Fibroblast of skin of back (primary cell): ENCODE results near the gene S100A9. TPM values are rescaled to one million over a fixed set of nuclear protein-coding genes. Genes with fewer than 3 reads are reported as not detected.
"Not testable (repeated sequence)": the region's sequence is repeated elsewhere in the genome, so short reads cannot be mapped to it uniquely, and the experiment has no call there.

ENCODE experiments used
- DNase-seq: peaks from one replicate; pipeline ENCODE4 v3.0.0-alpha.2; 2013
- polyA plus RNA-seq, 2 experiments: library from polyadenylated mRNA; unstranded; fragments of 120-200 nt; gene quantifications; one replicate each; pipeline ENCODE4 v1.2.1, GENCODE V29; 2013; ENCODE audit not compliant: insufficient read length in 2 of 2

S100A9 gene
- not detected for polyA plus RNA-seq (2013, experiment 1 of 2; ENCODE audit: insufficient read length)
- polyA plus RNA-seq (2013, experiment 2 of 2; ENCODE audit: insufficient read length): not detected

DNA sequence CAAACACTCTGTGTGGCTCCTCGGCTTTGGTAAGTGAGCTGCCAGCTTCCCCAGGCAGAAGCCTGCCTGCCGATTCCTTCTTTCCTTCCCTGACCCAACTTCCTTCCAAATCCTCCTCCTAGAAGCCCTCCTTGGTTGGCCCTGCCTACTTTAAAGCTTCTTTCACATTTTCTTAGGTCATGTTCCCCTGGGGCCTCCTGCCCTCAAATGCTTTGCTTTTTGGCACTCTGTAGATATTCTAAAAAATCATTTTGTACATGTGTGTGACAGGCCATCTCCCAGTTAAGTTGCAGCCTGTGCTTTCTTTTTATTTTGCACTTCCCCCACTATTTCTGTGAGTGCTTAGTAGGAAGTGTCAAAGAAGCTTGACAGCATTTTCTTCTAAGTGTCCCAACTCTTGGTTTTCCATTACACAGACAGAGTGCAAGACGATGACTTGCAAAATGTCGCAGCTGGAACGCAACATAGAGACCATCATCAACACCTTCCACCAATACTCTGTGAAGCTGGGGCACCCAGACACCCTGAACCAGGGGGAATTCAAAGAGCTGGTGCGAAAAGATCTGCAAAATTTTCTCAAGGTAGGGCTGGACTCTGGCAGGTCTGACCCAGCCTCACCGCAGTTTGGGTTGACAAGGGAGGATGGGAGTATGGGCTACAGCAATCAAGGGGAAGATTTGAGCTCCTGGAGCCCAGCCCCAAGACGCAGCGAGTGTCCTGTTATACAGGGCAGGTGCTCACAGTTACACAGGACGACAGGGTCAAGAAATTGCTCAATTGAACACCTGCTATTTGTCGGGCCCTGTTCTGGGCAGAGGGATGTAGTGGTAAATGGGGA lies at the start of gene S100A9:
TSS of gene S100A9 (plus strand) at position 2 of the 838 bp plus-strand sequence. CDS start at position 432, 430 bp downstream.
- no peak for DNase-seq

DNA sequence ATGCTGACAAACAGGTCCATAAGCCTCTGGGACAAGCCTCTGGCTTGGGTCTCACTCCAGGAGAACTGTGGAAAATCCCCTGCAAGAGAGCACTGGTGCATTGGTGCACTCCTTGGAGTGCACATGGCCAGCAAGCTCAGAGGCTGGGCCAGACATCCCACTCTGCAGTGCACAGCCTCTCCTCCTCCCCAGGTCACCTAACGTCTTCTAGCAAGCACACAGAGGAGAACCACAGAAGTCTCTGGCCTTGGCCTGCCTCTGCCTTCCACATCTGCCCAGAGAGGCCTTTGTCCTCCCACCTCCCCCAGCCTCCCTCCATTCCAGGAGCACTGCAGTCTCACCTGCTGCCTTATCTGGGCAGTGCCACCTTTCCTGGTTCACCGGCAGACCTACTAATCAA lies 49.1 kb upstream of the S100A9 start:
- no peak for DNase-seq

GRCh38 chr1:153309441-153309840 lies 48.2 kb upstream of the S100A9 start:
- no peak for DNase-seq

GRCh38 chr1:153310526-153310925 lies 47.1 kb upstream of the S100A9 start:
- DNase-seq: no peak

GRCh38 chr1:153312570-153313186 lies 45.0 kb upstream of the S100A9 start, which contains the start of gene PGLYRP3:
Gene PGLYRP3 (minus strand): TSS chr1:153312952. CDS start chr1:153310665, 2,287 bp downstream.
- no peak for DNase-seq

- DNase-seq: no peak
Observed at GRCh38 chr1:153313288-153313687, 44.4 kb upstream of the S100A9 start.

DNA sequence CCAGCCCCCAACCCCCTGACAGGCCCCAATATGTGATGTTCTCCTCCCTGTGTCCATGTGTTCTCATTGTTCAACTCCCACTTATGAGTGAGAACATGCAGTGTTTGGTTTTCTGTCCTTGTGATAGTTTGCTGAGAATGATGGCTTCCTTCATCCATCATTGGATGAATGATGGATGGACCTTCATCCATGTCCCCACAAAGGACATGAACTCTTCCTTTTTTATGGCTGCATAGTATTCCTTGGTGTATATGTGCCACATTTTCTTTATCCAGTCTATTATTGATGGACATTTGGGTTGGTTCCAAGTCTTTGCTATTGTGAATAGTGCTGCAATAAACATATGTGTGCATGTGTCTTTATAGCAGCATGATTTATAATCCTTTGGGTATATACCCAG lies 43.3 kb upstream of the S100A9 start:
- DNase-seq: not testable (repeated sequence)

DNA sequence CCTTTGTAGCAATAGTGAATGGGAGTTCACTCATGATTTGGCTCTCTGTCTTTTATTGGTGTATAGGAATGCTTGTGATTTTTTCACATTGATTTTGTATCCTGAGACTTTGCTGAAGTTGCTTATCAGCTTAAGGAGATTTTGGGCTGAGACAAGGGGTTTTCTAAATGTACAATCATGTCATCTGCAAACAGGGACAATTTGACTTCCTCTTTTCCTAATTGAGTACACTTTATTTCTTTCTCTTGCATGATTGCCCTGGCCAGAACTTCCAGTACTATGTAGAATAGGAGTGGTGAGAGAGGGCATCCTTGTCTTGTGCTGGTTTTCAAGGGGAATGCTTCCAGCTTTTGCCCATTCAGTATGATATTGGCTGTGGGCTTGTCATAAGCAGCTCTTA lies 41.6 kb upstream of the S100A9 start:
- DNase-seq: not testable (repeated sequence)

GRCh38 chr1:153318145-153318544 lies 39.5 kb upstream of the S100A9 start:
- DNase-seq: not testable (repeated sequence)

GRCh38 chr1:153322568-153322967 lies 35.1 kb upstream of the S100A9 start:
- no peak for DNase-seq

DNA sequence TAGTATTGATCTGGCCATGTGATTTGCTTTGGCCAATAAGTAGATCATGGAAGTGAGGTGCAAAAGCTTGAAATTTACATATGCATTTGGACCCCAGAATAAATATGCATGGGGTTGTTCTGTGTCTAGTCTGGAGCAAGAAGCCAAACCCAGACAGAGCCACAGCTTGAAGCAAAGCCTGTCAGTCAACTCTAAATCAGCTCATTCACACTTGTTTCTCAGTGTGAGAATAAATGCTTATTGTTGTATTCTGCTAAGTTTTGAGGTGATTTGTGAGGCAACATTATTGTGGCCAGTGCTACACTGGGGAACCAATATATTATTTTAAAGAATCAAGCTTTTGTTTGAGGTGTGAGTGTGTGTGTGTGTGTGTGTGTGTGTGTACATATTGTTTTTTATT lies 32.7 kb upstream of the S100A9 start:
- no peak for DNase-seq

- DNase-seq: no peak
Observed at GRCh38 chr1:153333902-153334301, 23.8 kb upstream of the S100A9 start.

GRCh38 chr1:153336650-153337049 lies 21.0 kb upstream of the S100A9 start:
- no peak for DNase-seq

- DNase-seq: no peak
Observed at GRCh38 chr1:153337980-153338853, 19.4 kb upstream of the S100A9 start.

GRCh38 chr1:153339802-153340201 lies 17.9 kb upstream of the S100A9 start:
- DNase-seq: no peak

- DNase-seq: no peak
Observed at GRCh38 chr1:153340356-153340755, 17.3 kb upstream of the S100A9 start.

DNA sequence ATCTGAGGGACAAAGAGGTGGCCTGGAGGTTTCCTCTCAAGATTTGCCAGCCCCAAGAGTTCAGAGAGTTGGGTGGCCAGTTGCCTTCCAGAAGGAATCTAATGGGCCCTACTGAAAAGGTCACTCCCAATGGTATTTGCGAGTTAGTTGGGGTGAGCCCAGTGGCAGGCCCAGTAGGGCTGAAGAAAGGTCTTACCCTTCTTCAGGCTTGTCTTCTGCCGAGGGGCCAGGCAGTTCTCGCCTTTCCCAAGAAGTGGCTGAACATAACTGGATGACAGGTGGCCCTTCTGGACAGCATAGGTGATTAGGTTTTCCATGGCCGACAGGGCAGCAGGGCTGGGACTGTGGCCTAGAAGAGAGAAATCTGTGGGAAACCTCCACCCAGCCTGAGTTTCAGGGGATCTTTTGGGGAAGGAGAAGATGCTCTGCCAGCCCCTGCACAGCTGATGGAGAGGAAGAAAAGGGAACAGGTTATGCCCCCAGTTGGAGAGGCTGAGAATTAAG lies 16.2 kb upstream of the S100A9 start:
- DNase-seq: no peak

DNA sequence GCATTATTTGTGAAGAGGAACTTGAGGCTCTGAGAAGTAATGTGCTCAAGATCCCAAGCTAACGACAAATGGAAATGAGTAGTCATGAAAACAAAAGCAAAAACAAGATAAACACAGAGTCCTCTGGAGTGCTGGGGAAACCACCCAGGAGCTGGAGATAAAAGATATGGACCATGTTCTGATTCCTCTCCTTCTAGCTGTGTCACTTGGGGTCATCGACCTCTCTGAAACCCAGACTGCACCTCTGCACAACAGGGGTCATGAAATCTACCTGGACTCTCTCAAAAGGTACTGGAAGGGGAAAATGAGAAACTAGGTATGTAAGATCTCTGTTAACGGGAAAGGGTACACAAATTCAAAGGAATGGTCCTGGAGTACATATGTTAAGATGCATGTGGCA lies 15.5 kb upstream of the S100A9 start:
- DNase-seq: no peak

DNA sequence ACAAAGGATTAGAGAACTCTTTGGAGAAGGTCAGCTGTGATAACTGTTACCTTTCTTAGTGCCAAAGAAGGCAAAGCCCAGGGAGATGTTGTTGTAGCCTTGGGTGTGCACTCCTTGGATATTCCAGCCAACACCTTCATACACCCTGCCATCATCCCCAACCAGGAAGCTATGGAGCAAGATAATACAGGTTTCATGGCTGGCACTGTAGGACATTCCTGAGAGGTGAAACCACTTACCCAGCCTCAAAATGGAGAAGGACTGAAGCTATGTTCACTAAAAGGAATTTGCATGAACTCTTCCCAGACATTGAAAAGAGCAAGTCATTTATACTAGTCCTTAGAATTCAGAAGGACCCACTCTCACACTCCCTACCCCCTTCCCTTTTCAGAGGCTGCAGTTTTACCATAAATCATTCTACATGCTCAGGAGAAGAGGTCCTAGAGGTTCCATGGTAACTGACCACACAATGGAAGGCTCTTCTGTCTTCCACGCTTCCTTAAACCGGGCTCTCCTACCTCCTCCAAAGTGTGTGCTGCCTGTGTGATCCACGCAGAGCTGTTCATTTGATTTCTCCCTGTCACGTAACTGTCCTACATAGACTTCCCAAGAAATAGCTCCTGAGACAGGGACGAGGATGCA lies 14.5 kb upstream of the S100A9 start:
- DNase-seq: no peak

DNA sequence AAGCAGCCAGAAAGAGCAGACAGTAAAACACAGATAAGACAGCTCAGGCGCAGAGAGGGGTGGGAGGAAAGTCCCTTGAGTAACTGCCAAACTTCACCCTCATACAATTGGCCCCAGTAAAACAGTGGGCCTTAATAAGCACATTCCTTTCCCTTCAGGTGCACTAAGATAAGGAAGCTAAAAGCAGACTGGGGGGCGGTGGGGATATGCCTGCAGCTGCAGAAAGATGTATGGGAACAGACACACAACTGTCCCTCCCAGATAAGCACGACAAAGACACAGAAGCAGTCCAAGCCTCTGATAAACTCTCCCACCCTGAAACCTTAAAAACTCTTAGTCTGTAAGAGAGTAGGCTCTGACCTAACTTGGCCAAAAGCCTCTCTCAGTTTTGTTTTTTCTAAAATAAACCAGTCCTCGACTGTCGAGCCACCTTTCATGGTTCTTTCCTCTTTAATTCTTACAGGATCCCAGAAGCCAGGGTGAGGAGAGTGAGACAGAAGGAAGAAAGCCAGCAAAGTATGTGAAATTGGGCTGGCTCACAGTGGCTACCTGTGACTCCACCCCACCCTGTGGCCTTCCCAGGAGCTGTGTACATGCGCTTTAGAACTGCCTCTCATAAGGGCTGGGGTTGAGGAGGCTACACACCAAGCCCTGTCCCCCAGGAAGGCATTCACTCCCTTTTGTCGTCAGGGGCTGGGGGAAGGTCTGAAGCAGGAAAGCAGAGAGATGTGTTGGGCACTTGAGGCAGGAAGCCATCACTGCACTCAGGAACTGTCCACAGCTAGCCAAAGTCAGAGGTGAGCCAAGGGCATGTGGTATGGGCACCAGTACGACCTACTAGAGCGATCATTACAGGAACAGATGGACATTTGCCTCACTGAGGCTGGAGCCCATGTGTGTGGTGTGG lies 13.6 kb upstream of the S100A9 start:
- DNase-seq: no peak

DNA sequence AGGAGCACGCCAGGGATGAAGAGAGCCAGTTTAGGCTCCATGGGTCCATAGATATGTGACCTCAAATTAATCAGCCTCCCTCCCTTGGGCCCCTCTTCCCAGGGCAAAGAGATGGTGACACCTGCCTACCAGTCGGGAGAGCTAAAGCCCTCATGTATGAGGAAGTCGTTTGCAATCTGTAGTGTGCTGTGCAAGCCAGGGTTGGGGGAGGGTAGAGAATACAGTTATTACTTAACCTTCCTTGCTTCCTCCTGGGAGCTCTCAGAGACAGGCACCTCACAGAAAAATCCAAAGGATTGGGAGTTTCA lies 13.0 kb upstream of the S100A9 start:
- DNase-seq: no peak
